Activated CD4-positive, alpha-beta T cell treated with anti-CD3 and anti-CD28 coated beads, Interleukin-2, amount 10 ng/mL, durations not matched to agents 24 days and 14 days (primary cell): Measurements from ENCODE around the gene VARS1. TPM values are rescaled to one million over a fixed set of nuclear protein-coding genes. Genes with fewer than 3 reads are reported as not detected.
A peak's percentile ranks its signal among the peaks of the same experiment; 100 is the strongest.

Experiments used
- DNase-seq: peaks from one replicate; pipeline ENCODE4 v3.0.0; 2022
- H3K27ac Mint-ChIP-seq: one replicate; pipeline ENCODE4 v1.8.0; 2022; ENCODE audit warnings: mild to moderate bottlenecking, mixed read lengths
- H3K27me3 Mint-ChIP-seq: one replicate; pipeline ENCODE4 v1.8.0; 2022; ENCODE audit warnings: mixed read lengths
- H3K36me3 Mint-ChIP-seq: one replicate; pipeline ENCODE4 v1.8.0; 2022; ENCODE audit warnings: low read depth, mild to moderate bottlenecking, mixed read lengths
- H3K4me1 Mint-ChIP-seq: one replicate; pipeline ENCODE4 v1.8.0; 2021; ENCODE audit warnings: mixed read lengths
- H3K4me3 Mint-ChIP-seq: one replicate; pipeline ENCODE4 v1.8.0; 2022; ENCODE audit warnings: mild to moderate bottlenecking, moderate library complexity, mixed read lengths
- H3K9me3 Mint-ChIP-seq: one replicate; pipeline ENCODE4 v1.8.0; 2021; ENCODE audit warnings: mixed read lengths
- intact Hi-C: fragments of 100-400 bp; cut with micrococcal nuclease; formaldehyde crosslinking; loops from one replicate; pipeline ENCODE4 v1.15.1; 2023
- total RNA-seq: library from RNA; stranded (reverse); gene quantifications from 2 replicates; pipeline ENCODE4 v1.2.3, GENCODE V29; 2022

Gene VARS1
- total RNA-seq, 1 donor from 2014 or later = 173 TPM

GRCh38 chr6:31765910-31766794 is 29.4 kb downstream of the VARS1 start:
- intact Hi-C loops = no loop called here
- no peaks in the 10 kb centered on the region for H3K27me3 Mint-ChIP-seq

DNA sequence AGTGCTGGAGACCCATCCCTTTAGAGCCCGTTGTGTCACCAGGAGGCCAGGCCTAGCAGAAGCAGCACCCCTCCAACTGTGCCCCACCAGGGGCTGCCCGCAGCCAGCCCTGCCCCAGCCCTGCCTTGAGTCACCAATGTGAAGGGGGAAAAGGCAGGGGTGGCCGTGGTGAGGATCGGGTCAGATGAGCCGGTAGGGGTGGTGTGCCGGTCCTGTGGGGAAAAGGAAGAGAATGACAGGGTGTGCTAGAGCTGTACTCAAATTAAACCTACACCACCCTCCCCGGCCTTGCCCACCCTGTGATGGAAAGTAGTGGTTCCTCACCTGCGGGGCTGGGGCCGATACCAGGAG is 30.0 kb downstream of the VARS1 start:
- Mint-ChIP-seq H3K27ac (no peak overlapping the region), H3K27me3 (no peaks in the 10 kb centered on the region), H3K36me3 (peaks cover 34% of the 10 kb centered on the region), H3K4me1 (peaks cover 13% of the 10 kb centered on the region), H3K4me3 (no peak overlapping the region), H3K9me3 (no peaks in the 10 kb centered on the region)
- intact Hi-C loops = no loop called here
- no peak for DNase-seq

More at GRCh38 chr6:31765910-31766794, 29.4 kb downstream of the VARS1 start:
- DNase-seq = no peak
- Mint-ChIP-seq H3K4me1 (peaks cover 14% of the 10 kb centered on the region), H3K9me3 (no peaks in the 10 kb centered on the region), H3K36me3 (peaks cover 28% of the 10 kb centered on the region), H3K4me3 (no peak overlapping the region), H3K27ac (no peak overlapping the region)

DNA sequence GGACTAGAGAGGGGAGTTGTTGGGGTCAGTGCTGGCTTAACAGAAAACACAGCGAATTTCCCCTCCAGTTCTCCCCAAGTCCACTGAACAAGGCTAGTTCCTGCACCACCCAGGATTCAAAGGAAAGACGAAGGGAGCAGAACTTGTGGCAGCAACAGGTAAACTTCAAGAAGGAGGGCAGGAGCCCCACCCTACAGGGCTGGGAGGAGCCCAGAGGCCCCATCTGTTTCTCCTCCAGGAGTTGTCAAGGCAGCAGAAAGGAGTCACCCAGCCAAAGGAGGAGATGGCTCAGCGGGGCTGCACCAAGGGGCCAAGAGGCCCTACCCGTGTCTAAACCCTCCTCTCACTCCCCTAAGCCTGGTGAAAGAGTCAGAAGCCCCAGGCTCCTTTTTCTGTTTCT is 31.4 kb downstream of the VARS1 start:
- peak overlapping the region; percentile 22 for H3K27ac Mint-ChIP-seq
- intact Hi-C loops = no loop called here

GRCh38 chr6:31763619-31763940 is 32.0 kb downstream of the VARS1 start:
- no peak overlapping the region for H3K4me3 Mint-ChIP-seq
- no peaks in the 10 kb centered on the region for H3K27me3 Mint-ChIP-seq
- H3K27ac Mint-ChIP-seq = peak overlapping the region; percentile 34
- H3K4me1 Mint-ChIP-seq = peaks cover 5% of the 10 kb centered on the region
- H3K9me3 Mint-ChIP-seq = no peaks in the 10 kb centered on the region
- intact Hi-C loops = no loop called here
- no peak for DNase-seq
- peaks cover 40% of the 10 kb centered on the region for H3K36me3 Mint-ChIP-seq

More for the DNA sequence above, 31.4 kb downstream of the VARS1 start:
- H3K27me3 Mint-ChIP-seq = no peaks in the 10 kb centered on the region
- peak; percentile 55 for DNase-seq
- no peaks in the 10 kb centered on the region for H3K9me3 Mint-ChIP-seq
- no peak overlapping the region for H3K4me3 Mint-ChIP-seq
- H3K36me3 Mint-ChIP-seq = peaks cover 35% of the 10 kb centered on the region
- peaks cover 7% of the 10 kb centered on the region for H3K4me1 Mint-ChIP-seq

- intact Hi-C loops = no loop called here
- H3K9me3 Mint-ChIP-seq = no peaks in the 10 kb centered on the region
- H3K4me1 Mint-ChIP-seq = peaks cover 5% of the 10 kb centered on the region
- no peak for DNase-seq
- peak overlapping the region; percentile 34 for H3K27ac Mint-ChIP-seq
- H3K27me3 Mint-ChIP-seq = no peaks in the 10 kb centered on the region
- H3K4me3 Mint-ChIP-seq = no peak overlapping the region
- H3K36me3 Mint-ChIP-seq = peaks cover 41% of the 10 kb centered on the region
Measured at GRCh38 chr6:31762878-31763618, 32.5 kb downstream of the VARS1 start.

DNA sequence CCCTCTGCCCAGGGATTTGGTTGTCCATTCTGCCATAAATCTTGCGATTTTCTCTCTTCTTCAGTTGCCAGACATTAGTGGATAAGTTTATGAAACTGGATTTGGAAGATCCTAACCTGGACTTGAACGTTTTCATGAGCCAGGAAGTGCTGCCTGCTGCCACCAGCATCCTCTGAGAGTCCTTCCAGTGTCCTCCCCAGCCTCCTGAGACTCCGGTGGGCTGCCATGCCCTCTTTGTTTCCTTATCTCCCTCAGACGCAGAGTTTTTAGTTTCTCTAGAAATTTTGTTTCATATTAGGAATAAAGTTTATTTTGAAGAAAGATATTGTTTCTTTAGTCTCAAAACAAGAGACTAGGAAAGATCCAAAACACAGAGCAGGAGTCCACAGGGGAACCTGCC is 33.2 kb downstream of the VARS1 start, which contains the start of gene SAPCD1:
Gene SAPCD1, plus strand, starts transcription at position 301 of the 400 bp plus-strand sequence. CDS start 399 bp downstream, outside the sequence.
- H3K9me3 Mint-ChIP-seq = no peaks in the 10 kb centered on the region
- intact Hi-C loops = no loop called here
- peaks cover 38% of the 10 kb centered on the region for H3K36me3 Mint-ChIP-seq
- H3K4me3 Mint-ChIP-seq = no peak within 1 kb of the TSS
- H3K27ac Mint-ChIP-seq = peak within 1 kb of the TSS; percentile 34
- H3K27me3 Mint-ChIP-seq = no peaks in the 10 kb centered on the region
- H3K4me1 Mint-ChIP-seq = peaks cover 5% of the 10 kb centered on the region
- DNase-seq = no peak

GRCh38 chr6:31761343-31761742 is 34.2 kb downstream of the VARS1 start:
- Mint-ChIP-seq H3K4me3 (no peak overlapping the region), H3K36me3 (peaks cover 36% of the 10 kb centered on the region), H3K4me1 (peaks cover 5% of the 10 kb centered on the region), H3K27ac (no peak overlapping the region), H3K9me3 (no peaks in the 10 kb centered on the region), H3K27me3 (no peaks in the 10 kb centered on the region)
- no peak for DNase-seq
- intact Hi-C loops = no loop called here

DNA sequence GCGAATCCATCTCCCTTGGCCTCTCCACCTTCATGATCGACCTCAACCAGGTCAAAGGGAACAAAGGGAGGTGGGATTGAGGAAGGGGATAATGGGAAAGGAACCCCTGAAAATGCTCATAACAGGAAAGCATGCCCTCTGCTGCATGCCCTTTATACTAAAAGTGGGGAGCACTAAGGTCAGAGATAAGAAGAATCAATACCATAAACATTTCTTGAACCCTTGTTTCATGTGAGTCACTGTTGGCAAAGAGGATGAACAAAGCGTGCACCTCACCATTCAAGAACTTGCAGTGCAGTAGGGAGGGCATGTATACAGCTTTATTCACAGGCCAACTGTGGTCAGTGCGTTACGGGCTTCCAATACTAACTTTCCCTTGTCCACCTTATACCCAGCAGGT is 34.8 kb downstream of the VARS1 start:
- DNase-seq = no peak
- no peak overlapping the region for H3K27ac Mint-ChIP-seq
- no peaks in the 10 kb centered on the region for H3K27me3 Mint-ChIP-seq
- peaks cover 36% of the 10 kb centered on the region for H3K36me3 Mint-ChIP-seq
- intact Hi-C loops = no loop called here
- H3K4me1 Mint-ChIP-seq = peaks cover 5% of the 10 kb centered on the region
- no peak overlapping the region for H3K4me3 Mint-ChIP-seq
- no peaks in the 10 kb centered on the region for H3K9me3 Mint-ChIP-seq

DNA sequence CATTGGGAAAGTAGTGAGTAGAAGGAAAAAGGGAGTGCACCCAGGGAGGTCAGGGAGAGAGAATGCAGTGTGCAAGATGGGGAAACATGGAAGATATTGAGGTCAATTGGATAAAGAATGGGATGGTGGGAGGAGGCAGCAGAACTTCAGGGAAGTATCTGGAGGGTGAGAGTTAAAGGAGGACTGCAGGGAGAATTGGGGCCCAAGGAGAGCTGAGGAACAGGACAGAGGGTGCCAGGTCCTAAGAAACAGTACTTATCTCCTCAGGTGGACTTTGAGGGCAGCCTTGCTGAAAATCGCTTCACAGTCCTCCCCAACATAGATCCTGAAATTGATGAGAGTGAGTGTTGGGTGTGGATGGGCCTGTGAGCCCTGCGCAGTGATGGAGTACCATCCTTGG is 37.3 kb downstream of the VARS1 start:
- Mint-ChIP-seq H3K36me3 (peaks cover 30% of the 10 kb centered on the region), H3K4me1 (no peaks in the 10 kb centered on the region), H3K27me3 (no peaks in the 10 kb centered on the region), H3K9me3 (no peaks in the 10 kb centered on the region), H3K27ac (peak overlapping the region; percentile 1), H3K4me3 (no peak overlapping the region)
- intact Hi-C loops = no loop called here
- DNase-seq = no peak

DNA sequence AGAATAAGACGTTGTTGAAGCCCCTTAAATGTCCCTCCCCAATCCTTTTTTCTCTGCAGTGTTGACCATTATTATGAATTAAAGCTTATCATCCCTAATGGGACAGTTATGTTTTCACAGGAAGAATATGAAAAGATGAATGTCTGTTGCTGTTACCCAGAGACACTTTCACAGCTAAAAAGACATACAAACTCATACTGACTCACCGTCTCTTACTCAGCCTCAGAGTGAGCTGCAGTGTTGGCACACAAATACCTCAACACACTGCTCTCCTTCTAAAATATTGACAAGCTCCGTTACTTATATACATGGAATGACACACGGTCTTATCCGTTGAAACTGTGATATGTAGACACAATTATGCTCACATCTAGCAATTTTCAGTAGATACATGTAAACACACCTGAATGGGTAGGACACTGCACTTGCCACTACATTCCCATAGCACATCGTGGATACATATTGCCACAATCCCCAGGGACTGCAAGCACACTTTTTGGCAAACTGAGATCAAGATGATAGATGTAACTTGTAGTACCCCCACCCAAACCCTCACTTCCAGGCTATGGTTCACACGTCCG is 42.7 kb downstream of the VARS1 start:
- H3K4me1 Mint-ChIP-seq = no peaks in the 10 kb centered on the region
- no peak overlapping the region for H3K27ac Mint-ChIP-seq
- DNase-seq = no peak
- intact Hi-C loops = no loop called here
- peaks cover 14% of the 10 kb centered on the region for H3K36me3 Mint-ChIP-seq
- no peaks in the 10 kb centered on the region for H3K9me3 Mint-ChIP-seq
- H3K4me3 Mint-ChIP-seq = no peak overlapping the region
- no peaks in the 10 kb centered on the region for H3K27me3 Mint-ChIP-seq

- no peak overlapping the region for H3K27ac Mint-ChIP-seq
Measured at GRCh38 chr6:31750411-31751022, 45.0 kb downstream of the VARS1 start.

DNA sequence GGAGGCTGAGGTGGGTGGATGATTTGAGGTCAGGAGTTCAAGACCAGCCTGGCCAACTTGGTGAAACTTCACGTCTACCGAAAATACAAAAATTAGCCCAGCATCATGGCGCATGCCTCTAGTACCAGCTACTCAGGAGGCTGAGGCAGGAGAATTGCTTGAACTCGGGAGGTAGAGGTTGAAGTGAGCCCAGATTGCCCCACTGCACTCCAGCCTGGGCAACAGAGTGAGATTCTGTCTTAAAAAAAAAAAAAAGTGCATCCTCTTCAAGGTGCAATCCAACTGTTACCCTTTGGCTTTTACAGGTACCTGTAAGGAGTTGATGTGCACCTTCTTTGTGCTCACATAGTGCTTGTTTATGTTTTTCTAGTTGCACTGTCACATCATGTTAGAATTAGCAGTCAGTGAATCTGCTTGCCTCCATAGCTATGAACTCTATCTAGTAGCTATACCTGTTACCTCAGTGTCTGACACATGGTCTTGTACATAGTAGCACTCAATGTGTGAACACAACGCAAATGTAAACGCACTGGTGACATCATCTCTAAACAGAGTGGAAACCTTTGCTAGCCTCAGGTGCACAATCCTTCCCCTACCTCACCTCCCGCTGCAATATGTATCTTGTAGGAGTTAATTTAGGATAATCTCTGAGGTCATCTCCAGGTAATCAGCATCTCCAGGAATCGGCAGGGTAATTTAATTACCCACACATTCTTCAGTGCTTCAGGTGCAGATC is 46.1 kb downstream of the VARS1 start:
- intact Hi-C loops = no loop called here
- Mint-ChIP-seq H3K27me3 (no peaks in the 10 kb centered on the region), H3K36me3 (peaks cover 28% of the 10 kb centered on the region), H3K9me3 (no peaks in the 10 kb centered on the region), H3K27ac (peak overlapping the region; percentile 10), H3K4me1 (peaks cover 7% of the 10 kb centered on the region), H3K4me3 (no peak overlapping the region)
- DNase-seq = no peak

More at GRCh38 chr6:31750411-31751022, 45.0 kb downstream of the VARS1 start:
- Mint-ChIP-seq H3K27me3 (no peaks in the 10 kb centered on the region), H3K4me3 (no peak overlapping the region), H3K36me3 (peaks cover 21% of the 10 kb centered on the region), H3K9me3 (no peaks in the 10 kb centered on the region), H3K4me1 (peaks cover 3% of the 10 kb centered on the region)
- intact Hi-C loops = no loop called here
- DNase-seq = no peak
